GM23338 (cell line): Measurements from ENCODE around the gene FLOT1. TPM values are rescaled to one million over a fixed set of nuclear protein-coding genes. Genes with fewer than 3 reads are reported as not detected.

Experiments
- CREB1 ChIP-seq: fragments of 250-450 bp; sonication (Bioruptor Pico); IDR thresholded peaks from 2 replicates; pipeline ENCODE4 v1.5.0; 2020; ENCODE audit warnings: low read depth, mild to moderate bottlenecking, moderate library complexity
- CTCF ChIP-seq, 2 experiments: fragments of 200-600 bp in 1 of 2; sonication (generic) in 1 of 2; conservative IDR thresholded peaks; 2 replicates each; pipeline versions ENCODE4 v1.5.1 to v1.6.1; 2016 to 2017; ENCODE audit warnings: antibody characterized with exemption in 2 of 2, low read depth in 2 of 2, mild to moderate bottlenecking in 2 of 2, moderate library complexity in 1 of 2
- EZH2 ChIP-seq: fragments of 200-600 bp; sonication (generic); IDR thresholded peaks from one replicate; pipeline ENCODE4 v1.8.0; 2017; ENCODE audit warnings: antibody characterized with exemption, mild to moderate bottlenecking, low read depth; ENCODE audit not compliant: unreplicated experiment
- EZH2phosphoT487 ChIP-seq: fragments of 200-600 bp; sonication (generic); IDR thresholded peaks from one replicate; pipeline ENCODE4 v1.8.1; 2018; ENCODE audit warnings: antibody characterized with exemption; ENCODE audit not compliant: unreplicated experiment
- JUNB ChIP-seq: IDR thresholded peaks from one replicate; pipeline ENCODE4 v1.6.1; 2016; ENCODE audit warnings: antibody characterized with exemption; ENCODE audit not compliant: unreplicated experiment
- NANOG ChIP-seq: IDR thresholded peaks from 2 replicates; pipeline ENCODE4 v1.6.1; 2016; ENCODE audit warnings: antibody characterized with exemption, borderline replicate concordance
- POLR2AphosphoS5 ChIP-seq: IDR thresholded peaks from 2 replicates; pipeline ENCODE4 v1.6.1; 2016; ENCODE audit warnings: antibody characterized with exemption, low read depth
- REST ChIP-seq: IDR thresholded peaks from one replicate; pipeline ENCODE4 v1.6.1; 2018; ENCODE audit warnings: antibody characterized with exemption; ENCODE audit not compliant: unreplicated experiment
- STAT1 ChIP-seq: IDR thresholded peaks from one replicate; pipeline ENCODE4 v1.6.1; 2016; ENCODE audit warnings: antibody characterized with exemption; ENCODE audit not compliant: unreplicated experiment
- ZNF114 ChIP-seq: fragments of 250-450 bp; sonication (Bioruptor Pico); IDR thresholded peaks from 2 replicates; pipeline ENCODE4 v1.5.0; 2020; ENCODE audit warnings: mild to moderate bottlenecking, moderate library complexity
- ZNF331 ChIP-seq: fragments of 250-450 bp; sonication (Bioruptor Pico); IDR thresholded peaks from 2 replicates; pipeline ENCODE4 v1.5.0; 2020; ENCODE audit warnings: low read depth, mild to moderate bottlenecking, moderate library complexity
- polyA plus RNA-seq: library from polyadenylated mRNA; unstranded; fragments of >200 nt; fragmentation: Nextera tagmentation; extraction: Ambion mirVana; gene quantifications from 2 replicates; pipeline ENCODE4 v1.2.1, GENCODE V29; 2016
- total RNA-seq: library from RNA; depleted of rRNA; stranded (reverse); fragments of >200 nt; shearing (Covaris generic); gene quantifications from 2 replicates; pipeline ENCODE4 v1.2.3, GENCODE V29; 2014
- TF ChIP-seq, protein P1 (sequence below): fragments of 250-450 bp; sonication (Bioruptor Pico); IDR thresholded peaks from 2 replicates; pipeline ENCODE4 v1.5.0; 2020; ENCODE audit warnings: mild to moderate bottlenecking, moderate library complexity

The FLOT1 gene
- total and polyA plus RNA-seq, 2 experiments from 2014 or later = 72.2 to 94.5 TPM

- TF ChIP-seq, protein P1, sequence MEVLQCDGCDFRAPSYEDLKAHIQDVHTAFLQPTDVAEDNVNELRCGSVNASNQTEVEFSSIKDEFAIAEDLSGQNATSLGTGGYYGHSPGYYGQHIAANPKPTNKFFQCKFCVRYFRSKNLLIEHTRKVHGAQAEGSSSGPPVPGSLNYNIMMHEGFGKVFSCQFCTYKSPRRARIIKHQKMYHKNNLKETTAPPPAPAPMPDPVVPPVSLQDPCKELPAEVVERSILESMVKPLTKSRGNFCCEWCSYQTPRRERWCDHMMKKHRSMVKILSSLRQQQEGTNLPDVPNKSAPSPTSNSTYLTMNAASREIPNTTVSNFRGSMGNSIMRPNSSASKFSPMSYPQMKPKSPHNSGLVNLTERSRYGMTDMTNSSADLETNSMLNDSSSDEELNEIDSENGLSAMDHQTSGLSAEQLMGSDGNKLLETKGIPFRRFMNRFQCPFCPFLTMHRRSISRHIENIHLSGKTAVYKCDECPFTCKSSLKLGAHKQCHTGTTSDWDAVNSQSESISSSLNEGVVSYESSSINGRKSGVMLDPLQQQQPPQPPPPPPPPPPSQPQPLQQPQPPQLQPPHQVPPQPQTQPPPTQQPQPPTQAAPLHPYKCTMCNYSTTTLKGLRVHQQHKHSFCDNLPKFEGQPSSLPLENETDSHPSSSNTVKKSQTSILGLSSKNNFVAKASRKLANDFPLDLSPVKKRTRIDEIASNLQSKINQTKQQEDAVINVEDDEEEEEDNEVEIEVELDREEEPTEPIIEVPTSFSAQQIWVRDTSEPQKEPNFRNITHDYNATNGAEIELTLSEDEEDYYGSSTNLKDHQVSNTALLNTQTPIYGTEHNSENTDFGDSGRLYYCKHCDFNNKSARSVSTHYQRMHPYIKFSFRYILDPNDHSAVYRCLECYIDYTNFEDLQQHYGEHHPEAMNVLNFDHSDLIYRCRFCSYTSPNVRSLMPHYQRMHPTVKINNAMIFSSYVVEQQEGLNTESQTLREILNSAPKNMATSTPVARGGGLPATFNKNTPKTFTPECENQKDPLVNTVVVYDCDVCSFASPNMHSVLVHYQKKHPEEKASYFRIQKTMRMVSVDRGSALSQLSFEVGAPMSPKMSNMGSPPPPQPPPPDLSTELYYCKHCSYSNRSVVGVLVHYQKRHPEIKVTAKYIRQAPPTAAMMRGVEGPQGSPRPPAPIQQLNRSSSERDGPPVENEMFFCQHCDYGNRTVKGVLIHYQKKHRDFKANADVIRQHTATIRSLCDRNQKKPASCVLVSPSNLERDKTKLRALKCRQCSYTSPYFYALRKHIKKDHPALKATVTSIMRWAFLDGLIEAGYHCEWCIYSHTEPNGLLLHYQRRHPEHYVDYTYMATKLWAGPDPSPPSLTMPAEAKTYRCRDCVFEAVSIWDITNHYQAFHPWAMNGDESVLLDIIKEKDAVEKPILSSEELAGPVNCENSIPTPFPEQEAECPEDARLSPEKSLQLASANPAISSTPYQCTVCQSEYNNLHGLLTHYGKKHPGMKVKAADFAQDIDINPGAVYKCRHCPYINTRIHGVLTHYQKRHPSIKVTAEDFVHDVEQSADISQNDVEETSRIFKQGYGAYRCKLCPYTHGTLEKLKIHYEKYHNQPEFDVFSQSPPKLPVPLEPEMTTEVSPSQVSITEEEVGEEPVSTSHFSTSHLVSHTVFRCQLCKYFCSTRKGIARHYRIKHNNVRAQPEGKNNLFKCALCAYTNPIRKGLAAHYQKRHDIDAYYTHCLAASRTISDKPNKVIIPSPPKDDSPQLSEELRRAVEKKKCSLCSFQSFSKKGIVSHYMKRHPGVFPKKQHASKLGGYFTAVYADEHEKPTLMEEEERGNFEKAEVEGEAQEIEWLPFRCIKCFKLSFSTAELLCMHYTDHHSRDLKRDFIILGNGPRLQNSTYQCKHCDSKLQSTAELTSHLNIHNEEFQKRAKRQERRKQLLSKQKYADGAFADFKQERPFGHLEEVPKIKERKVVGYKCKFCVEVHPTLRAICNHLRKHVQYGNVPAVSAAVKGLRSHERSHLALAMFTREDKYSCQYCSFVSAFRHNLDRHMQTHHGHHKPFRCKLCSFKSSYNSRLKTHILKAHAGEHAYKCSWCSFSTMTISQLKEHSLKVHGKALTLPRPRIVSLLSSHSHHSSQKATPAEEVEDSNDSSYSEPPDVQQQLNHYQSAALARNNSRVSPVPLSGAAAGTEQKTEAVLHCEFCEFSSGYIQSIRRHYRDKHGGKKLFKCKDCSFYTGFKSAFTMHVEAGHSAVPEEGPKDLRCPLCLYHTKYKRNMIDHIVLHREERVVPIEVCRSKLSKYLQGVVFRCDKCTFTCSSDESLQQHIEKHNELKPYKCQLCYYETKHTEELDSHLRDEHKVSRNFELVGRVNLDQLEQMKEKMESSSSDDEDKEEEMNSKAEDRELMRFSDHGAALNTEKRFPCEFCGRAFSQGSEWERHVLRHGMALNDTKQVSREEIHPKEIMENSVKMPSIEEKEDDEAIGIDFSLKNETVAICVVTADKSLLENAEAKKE (CRISPR knock-in tag) = no peak
- TF ChIP-seq POLR2AphosphoS5 (no peak), JUNB (no peak), ZNF114 (CRISPR knock-in tag) (no peak), EZH2 (no peak), STAT1 (no peak), REST (no peak), CREB1 (CRISPR knock-in tag) (no peak), CTCF (conservative IDR thresholded peaks at IDR 0.05; ENCODE audit: low read depth in 2 of 2) (no peak), NANOG (no peak), ZNF331 (CRISPR knock-in tag) (no peak), EZH2phosphoT487 (no peak)
Observed at GRCh38 chr6:30689022-30689865, 53.2 kb downstream of the FLOT1 start (continued).
